Epithelial cell of esophagus (primary cell): ENCODE data around the gene FAM118B.

Experiments
- DNase-seq: peaks from one replicate; pipeline ENCODE4 v3.0.0; 2010; ENCODE audit warnings: low read depth
- H3K4me3 ChIP-seq: 2 replicates; pipeline ENCODE4 v1.5.1; 2011; ENCODE audit warnings: mild to moderate bottlenecking, low read length, control low read depth
- TF ChIP-seq, protein P1 (sequence below): IDR thresholded peaks from 2 replicates; pipeline ENCODE4 v1.5.1; 2011; ENCODE audit warnings: low read depth, mild to moderate bottlenecking, low read length, control low read depth, inconsistent platforms; ENCODE audit not compliant: insufficient read depth; ENCODE audit errors: missing control alignments

Gene FAM118B

DNA sequence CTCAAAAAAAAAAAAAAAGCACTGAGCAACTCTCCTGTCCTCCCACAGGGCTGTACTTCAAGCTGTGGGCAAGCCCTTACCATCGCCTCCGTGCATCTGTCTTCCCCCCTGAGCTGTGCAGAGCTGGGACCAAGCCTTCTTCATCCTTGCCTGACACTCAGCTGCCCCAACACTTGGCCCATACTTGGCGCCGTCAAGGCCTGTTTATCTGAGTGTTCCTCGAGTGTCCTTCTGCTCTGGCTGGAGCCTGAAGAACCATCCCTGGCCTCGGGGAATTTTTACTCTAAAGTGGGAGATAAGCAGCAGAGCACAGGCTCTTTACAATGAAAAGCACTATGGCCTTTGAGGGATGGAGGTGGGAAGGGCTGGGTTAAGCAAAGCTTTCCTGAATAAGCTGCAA lies 69.7 kb downstream of the FAM118B start:
- no peak for DNase-seq
- TF ChIP-seq, protein P1, sequence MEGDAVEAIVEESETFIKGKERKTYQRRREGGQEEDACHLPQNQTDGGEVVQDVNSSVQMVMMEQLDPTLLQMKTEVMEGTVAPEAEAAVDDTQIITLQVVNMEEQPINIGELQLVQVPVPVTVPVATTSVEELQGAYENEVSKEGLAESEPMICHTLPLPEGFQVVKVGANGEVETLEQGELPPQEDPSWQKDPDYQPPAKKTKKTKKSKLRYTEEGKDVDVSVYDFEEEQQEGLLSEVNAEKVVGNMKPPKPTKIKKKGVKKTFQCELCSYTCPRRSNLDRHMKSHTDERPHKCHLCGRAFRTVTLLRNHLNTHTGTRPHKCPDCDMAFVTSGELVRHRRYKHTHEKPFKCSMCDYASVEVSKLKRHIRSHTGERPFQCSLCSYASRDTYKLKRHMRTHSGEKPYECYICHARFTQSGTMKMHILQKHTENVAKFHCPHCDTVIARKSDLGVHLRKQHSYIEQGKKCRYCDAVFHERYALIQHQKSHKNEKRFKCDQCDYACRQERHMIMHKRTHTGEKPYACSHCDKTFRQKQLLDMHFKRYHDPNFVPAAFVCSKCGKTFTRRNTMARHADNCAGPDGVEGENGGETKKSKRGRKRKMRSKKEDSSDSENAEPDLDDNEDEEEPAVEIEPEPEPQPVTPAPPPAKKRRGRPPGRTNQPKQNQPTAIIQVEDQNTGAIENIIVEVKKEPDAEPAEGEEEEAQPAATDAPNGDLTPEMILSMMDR = no peak
- no peak overlapping the region for H3K4me3 ChIP-seq

DNA sequence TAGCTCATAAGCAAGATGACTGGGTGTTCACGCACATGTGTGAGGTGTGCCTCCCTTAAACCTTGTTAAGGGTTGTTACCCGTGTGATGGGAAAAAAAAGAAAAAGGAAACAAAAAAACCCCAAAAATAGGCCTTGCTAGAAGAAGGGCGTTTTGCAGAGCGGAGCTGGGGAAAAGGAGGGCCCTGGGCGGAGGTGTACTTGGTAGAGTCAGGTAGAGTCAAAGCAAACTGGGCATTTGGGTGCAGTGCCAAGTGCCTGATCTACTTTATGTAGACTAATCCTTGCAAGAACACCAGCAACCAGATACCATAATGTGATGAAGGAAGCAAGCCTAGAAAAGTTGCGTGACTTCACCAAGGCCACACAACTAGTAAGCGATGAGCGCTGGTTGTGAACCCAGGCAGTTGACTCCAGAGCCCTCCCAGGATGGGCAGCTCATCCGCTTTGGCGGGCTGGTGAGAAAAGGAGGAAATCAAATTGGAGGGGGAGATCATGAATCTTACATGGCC lies 70.1 kb downstream of the FAM118B start:
- no peak for DNase-seq
- H3K4me3 ChIP-seq = no peak overlapping the region
- TF ChIP-seq, protein P1 = no peak

DNA sequence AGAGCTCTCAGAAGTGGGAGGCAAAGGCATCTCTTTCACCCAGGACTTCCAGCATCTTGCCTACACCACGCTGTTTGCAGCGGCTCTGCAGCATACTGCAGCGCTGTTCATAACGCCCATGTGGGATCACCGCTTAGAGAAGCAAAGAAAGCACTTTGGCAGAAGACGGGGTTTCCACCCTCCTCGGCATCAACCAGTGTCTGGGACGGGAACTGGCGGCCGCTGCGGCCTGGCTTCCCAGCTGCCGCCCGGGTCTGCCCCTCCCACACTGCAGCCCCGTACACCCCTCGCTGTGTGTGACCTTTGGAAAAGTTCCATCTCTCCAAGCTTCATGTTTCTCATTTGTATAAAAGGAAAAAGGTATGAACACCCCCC lies 70.8 kb downstream of the FAM118B start:
- H3K4me3 ChIP-seq = peak overlapping the region; percentile 66
- peak; percentile 32 for DNase-seq
- TF ChIP-seq, protein P1 = no peak

DNA sequence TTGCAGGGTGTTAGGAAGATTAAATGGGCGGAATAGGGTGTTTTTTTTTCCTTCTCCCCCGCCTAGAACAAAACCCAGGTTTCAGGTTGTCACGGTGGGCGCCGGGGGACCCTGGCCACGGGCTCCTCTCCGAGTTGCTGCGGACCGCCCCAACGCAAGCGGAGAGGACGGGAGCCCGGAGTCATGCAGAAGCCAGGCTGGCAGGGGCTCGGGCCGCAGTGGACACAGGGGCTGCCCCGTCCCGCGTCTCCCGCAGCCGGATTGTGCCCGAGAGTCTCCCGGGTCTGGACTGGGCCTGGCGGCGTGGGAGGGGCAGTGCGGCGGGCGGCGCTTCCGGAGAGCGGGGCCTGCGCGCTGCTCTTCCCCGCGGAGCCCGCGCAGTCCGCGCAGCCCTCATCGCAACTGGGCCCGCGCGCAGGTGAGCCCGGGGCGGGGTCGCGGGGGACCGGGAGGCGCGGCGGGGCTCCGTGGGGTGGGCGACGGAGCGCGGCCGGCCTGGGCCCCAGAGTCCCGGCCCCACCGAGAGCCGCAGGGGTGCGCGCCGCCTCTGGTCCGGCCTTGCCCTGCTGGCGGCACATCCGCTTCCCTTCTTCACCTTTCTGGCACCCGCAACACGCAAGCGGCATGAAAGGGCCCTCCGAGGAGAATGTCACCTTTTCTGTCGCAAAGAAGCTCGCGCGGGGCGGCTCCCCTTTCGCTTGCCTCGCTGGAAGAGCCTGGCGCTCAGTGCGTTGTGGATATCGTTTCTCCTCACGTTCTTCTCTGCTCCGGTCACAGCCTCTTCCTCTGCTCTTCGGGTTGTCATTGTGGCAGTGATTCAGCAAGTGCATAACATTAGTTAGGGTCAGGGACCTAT lies 71.4 kb downstream of the FAM118B start, which contains the start of gene TIRAP:
TIRAP (plus strand) TSS at position 358 of the 856 bp plus-strand sequence. CDS start 7,802 bp downstream, outside the sequence.
- H3K4me3 ChIP-seq = peak within 1 kb of the TSS; percentile 66
- DNase-seq = peak; percentile 46
- TF ChIP-seq, protein P1 = no peak

DNA sequence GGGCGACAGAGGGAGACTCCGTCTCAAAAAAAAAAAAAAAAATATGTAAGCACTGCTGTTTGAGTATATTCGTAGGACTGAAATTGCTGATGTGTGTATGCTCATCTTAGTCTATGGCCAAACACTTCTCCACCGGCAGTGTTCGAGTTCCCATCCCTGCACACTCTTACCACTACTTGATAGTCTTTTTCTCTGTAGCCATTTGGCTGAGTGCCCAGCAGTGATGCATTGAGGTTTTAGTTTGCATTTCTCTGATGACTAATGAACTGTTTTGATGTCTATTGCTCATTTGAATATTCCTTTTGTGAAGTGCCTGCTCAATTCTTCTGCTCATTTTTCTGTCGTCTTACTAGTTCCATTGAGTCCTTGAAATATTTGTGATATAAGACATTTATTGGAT lies 73.2 kb downstream of the FAM118B start:
- TF ChIP-seq, protein P1 = no peak
- no peak overlapping the region for H3K4me3 ChIP-seq
- peak; percentile 96 for DNase-seq

DNA sequence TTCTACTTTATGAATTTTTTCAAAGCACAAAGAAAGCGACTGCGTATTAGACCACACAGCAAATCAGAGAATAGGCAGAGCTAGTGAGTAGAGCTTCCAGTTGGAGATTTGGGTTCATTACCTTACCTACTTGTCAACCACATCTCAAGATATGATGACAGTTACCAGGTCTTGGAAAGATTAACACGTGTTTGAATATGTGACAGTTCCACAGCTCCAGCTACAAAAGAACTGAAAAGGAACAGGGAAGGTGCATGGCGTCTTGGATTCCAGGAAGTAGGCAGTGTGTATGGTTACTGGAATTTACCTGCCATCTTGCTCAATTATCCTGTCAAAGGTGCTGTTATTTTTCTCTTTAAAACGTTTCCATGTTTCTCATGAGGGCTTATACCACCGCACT lies 76.7 kb downstream of the FAM118B start:
- TF ChIP-seq, protein P1 = no peak
- H3K4me3 ChIP-seq = no peak overlapping the region
- DNase-seq = no peak
